Mucosa of rectum (tissue), 2 donors: ENCODE results near the gene NAGS.
"Not testable (repeated sequence)": the region's sequence is repeated elsewhere in the genome, so short reads cannot be mapped to it uniquely, and the experiment has no call there.

ENCODE experiments used
- H3K27ac ChIP-seq, 2 donors: one replicate each; pipeline ENCODE4 v1.7.0; 2013; ENCODE audit warnings: inconsistent platforms in 2 of 2, low read depth in 2 of 2, low read length in 2 of 2
- H3K27me3 ChIP-seq, 2 donors: one replicate each; pipeline ENCODE4 v1.7.0; 2013; ENCODE audit warnings: low read length in 2 of 2; ENCODE audit not compliant: control insufficient read depth in 2 of 2, insufficient read depth in 2 of 2
- H3K36me3 ChIP-seq, 2 donors: one replicate each; pipeline ENCODE4 v1.7.0; 2013; ENCODE audit warnings: low read length in 2 of 2; ENCODE audit not compliant: control insufficient read depth in 2 of 2, insufficient read depth in 2 of 2
- H3K4me1 ChIP-seq, 2 donors: one replicate each; pipeline ENCODE4 v1.7.0; 2013; ENCODE audit warnings: low read length in 2 of 2, mild to moderate bottlenecking in 1 of 2; ENCODE audit not compliant: control insufficient read depth in 2 of 2, insufficient read depth in 2 of 2
- H3K4me3 ChIP-seq, 2 donors: one replicate each; pipeline ENCODE4 v1.7.0; 2013; ENCODE audit warnings: low read length in 2 of 2
- H3K9ac ChIP-seq, 2 donors: one replicate each; pipeline ENCODE4 v1.7.0; 2013; ENCODE audit warnings: low read length in 2 of 2, low read depth in 1 of 2, mild to moderate bottlenecking in 1 of 2
- H3K9me3 ChIP-seq, 2 donors: one replicate each; pipeline ENCODE4 v1.7.0; 2013; ENCODE audit warnings: low read length in 2 of 2; ENCODE audit not compliant: control insufficient read depth in 2 of 2
- donor health status: healthy.
- donor health status: Normal muscosa, but diverticular disease.

Gene NAGS

DNA sequence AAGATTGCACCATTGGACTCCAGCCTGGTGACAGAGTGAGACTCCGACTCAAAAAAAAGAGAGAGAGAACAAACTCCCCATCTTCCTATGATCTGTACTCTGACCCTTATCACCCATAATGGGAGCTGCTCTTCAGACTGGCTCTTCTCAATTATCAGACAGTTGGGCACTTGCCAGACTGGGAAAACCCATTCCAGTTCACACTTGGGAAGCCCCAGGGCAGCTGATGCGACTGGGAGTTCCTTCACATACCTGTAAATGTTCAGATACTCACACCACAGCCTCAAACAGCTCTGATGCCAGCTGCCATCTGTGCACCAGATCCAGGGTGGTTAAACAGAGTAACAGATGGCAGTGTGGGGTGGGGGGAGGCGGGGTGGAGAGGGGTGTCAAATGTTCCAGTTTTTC, 34.2 kb downstream of the NAGS start:
- Histone ChIP-seq H3K36me3 (peaks cover 33 to 35% of the 10 kb centered on the region in 2 donors), H3K27ac (no peak overlapping the region), H3K4me1 (no peaks in the 10 kb centered on the region), H3K4me3 (no peak overlapping the region), H3K27me3 (no peaks in the 10 kb centered on the region), H3K9me3 (no peaks in the 10 kb centered on the region), H3K9ac (no peak overlapping the region)

DNA sequence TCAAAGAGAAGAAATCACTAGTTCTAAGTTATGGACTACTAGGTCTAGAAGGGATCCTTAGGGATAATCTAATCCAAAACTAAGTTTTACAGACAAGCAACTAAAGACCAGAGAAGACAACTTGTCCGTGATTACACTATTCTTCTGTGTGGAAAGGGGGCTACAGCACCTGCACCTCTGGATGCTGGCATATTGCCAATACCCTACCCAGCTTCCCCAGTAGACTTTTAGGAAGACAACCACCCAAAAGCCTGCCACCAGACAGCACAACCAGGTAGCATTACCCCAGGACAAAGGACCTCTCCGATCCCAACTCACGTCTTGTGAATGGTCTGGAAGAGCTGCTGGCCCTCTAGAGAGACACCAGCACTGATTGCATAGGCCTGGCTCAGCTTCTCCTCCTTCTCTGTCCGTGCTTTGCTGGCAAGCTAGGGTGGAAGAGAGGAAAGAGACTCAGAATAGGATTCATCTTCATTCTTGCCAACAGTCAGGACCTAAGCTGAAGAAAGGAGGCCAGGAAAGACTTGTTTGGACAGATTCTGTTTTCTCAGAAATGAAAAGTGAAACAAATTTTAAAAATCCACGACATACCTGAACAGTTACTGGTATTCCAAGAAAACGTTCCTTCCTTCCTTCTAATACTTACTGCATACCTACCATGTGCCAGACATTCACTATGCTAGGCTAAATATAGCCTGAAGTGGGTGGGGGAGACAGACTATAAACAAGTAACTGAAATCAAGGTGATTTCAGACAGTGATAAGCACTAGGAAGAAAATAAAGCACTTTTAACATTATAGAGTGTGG, 35.6 kb downstream of the NAGS start:
- no peak overlapping the region for H3K27ac ChIP-seq
- no peaks in the 10 kb centered on the region for H3K27me3 ChIP-seq
- H3K36me3 ChIP-seq = peaks cover 25 to 28% of the 10 kb centered on the region in 2 donors
- H3K9me3 ChIP-seq = no peaks in the 10 kb centered on the region
- no peak overlapping the region for H3K9ac ChIP-seq
- no peaks in the 10 kb centered on the region for H3K4me1 ChIP-seq
- no peak overlapping the region for H3K4me3 ChIP-seq

DNA sequence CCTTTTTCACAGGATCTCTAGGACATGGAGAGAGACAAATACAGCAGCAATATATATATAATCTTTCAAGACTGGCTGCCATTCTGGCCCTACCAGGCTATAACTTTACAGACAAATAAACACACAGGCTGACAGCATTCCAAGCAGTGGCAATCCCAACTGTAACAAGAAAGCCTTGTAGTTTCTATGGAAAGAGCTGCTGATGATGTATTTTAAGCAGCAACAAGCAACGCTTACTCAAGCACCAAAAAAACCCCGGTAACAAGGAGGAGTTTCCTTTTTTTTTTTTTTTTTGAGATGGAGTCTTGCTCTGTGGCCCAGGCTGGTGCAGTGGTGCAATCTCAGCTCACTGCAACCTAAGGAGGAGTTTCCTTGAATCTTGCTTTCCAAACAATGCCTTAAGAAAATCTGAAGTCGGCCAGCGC, 38.9 kb downstream of the NAGS start:
- Histone ChIP-seq H3K36me3 (peaks cover 10 to 15% of the 10 kb centered on the region in 2 donors), H3K27ac (no peak overlapping the region), H3K9ac (no peak overlapping the region), H3K27me3 (no peaks in the 10 kb centered on the region), H3K9me3 (no peaks in the 10 kb centered on the region), H3K4me1 (no peaks in the 10 kb centered on the region), H3K4me3 (no peak overlapping the region)

DNA sequence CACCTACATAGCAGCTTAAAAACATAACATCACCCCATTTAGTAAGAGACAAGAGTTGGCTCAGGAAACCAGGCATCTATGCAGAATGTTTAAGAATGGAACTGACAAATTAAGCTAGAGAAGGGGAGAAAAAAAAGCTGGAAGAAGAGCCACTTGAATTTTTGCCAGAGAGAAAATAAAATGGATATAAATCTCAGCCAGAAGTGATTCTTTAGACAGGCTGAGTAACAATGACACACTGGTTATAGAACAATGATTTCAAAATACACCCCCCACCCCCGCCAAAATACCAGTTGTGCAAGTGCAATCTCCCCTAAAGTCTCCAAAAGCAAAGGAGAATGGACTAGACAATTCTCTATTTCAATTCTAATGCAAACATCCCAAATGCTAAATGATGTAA, 39.6 kb downstream of the NAGS start:
- H3K4me1 ChIP-seq = no peaks in the 10 kb centered on the region
- H3K27me3 ChIP-seq = no peaks in the 10 kb centered on the region
- H3K9ac ChIP-seq = no peak overlapping the region
- no peaks in the 10 kb centered on the region for H3K9me3 ChIP-seq
- H3K27ac ChIP-seq = no peak overlapping the region
- no peak overlapping the region for H3K4me3 ChIP-seq
- peaks cover 7 to 14% of the 10 kb centered on the region in 2 donors for H3K36me3 ChIP-seq

DNA sequence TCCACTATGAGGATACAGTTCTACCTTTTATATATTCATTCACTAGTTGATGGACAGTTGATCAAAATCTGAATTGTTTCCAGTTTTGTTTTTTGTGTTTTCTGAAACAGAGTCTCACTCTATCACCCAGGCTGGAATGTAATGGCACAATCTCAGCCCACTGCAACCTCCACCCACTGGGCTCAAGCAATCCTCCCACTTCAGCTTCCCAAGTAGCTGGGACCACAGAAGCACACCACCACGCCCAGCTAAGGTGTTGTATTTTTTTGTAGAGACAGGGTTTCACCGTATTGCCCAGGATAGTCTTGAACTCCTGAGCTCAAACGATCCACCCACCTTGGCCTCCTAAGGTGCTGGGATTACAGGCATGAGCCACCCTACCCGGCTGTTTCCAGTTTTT, 41.1 kb downstream of the NAGS start:
- H3K36me3 ChIP-seq = peaks cover 8 to 20% of the 10 kb centered on the region in 2 donors
- no peak overlapping the region for H3K9ac ChIP-seq
- H3K4me3 ChIP-seq = no peak overlapping the region
- no peaks in the 10 kb centered on the region for H3K9me3 ChIP-seq
- no peaks in the 10 kb centered on the region for H3K27me3 ChIP-seq
- no peaks in the 10 kb centered on the region for H3K4me1 ChIP-seq
- H3K27ac ChIP-seq = no peak overlapping the region

DNA sequence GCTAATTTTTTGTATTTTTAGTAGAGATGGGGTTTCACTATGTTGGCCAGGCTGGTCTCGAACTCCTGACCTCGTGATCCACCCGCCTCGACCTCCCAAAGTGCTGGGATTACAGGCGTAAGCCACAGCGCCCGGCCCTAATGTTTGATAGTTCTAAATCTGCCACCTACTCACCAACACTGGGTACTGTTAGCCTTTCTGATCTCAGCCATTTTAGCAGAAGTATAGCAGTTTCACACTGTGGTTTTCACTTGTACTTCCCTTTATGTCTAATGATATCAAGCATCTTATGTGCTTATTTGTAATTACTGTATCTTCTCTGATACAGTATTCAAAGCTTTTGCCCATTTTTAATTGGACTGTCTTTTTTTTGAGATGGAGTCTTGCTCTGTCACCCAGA, 42.5 kb downstream of the NAGS start:
- H3K9ac ChIP-seq = not testable (repeated sequence)
- H3K36me3 ChIP-seq = peaks cover 8 to 30% of the 10 kb centered on the region in 2 donors

DNA sequence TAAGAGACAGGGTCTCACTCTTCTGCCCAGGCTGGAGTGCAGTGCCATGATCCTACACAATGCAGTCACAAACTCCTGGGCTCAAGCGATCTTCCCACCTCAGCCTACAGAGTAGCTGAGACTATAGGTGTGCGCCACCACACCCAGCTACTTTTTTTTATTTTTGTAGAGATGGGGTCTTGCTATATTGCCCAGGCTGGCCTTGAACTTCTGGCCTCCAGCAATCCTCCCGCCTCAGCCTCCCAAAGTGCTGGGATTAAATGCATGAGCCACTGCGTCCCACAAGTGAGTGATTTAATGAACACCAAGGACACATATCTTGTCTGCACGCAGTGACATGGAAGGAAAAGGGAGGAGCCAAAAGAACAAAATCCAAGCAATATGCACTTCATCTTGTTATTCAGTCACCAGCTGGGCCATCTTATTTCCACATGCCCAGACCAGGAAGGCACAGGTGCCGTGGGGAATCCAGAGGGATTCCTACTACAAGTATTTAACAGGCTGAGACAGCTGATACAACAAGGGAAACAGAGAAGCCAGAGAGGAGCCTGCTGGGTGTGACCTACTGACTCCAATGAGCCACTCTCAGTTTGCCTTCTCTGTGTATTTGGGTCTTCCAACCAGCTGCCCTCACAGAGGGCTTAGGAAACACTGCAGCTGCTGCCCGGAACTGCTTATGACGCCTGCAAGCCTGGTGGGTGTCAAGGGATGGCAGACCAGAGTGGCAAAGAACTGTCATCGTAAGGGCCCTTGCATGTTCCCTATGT, 45.1 kb downstream of the NAGS start:
- Histone ChIP-seq H3K4me1 (peaks cover 0 to 5% of the 10 kb centered on the region in 2 donors), H3K27ac (no peak overlapping the region), H3K27me3 (no peaks in the 10 kb centered on the region), H3K9ac (no peak overlapping the region), H3K36me3 (peaks cover 23 to 42% of the 10 kb centered on the region in 2 donors), H3K4me3 (no peak overlapping the region), H3K9me3 (no peaks in the 10 kb centered on the region)

More for the DNA sequence above, 42.5 kb downstream of the NAGS start:
- not testable (repeated sequence) for H3K9me3 ChIP-seq, H3K27me3 ChIP-seq, H3K4me3 ChIP-seq, H3K4me1 ChIP-seq, H3K27ac ChIP-seq

DNA sequence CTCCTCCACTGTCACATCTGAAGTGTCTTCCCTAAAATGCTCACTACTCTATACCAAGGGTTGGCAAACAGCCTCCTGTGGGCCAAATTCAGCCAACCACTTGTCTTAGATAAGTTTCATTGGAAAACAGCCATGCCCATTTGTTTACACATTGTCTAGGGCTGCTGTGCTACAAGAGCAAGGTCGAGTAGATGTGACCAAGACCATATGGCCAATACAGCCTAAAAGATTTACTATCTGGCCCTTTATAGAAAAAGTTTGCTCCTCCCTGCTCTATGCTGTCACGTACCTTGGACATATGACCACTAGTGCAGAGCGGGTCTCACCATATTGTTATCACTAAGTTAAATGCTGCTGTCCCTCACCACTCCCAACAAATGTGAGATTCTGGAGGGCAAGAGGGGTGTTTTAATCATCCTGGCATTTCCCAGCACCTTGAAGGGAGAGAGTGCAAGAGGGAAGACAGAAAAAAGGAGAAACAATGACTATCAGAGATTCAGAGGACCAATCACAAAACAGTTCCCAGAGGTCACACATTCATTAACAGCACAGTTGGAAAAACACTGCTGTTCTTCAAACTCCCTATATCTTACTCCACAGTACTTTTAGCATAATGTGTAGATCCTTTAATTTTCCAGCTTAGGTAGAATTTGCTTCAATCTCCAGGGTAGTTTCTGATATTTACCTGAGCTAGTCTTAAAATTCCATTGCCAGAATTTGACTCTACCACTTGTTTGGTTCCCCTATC, 48.9 kb downstream of the NAGS start:
- Histone ChIP-seq H3K4me1 (peaks cover 0 to 5% of the 10 kb centered on the region in 2 donors), H3K9ac (no peak overlapping the region), H3K9me3 (no peaks in the 10 kb centered on the region), H3K36me3 (peaks cover 23 to 43% of the 10 kb centered on the region in 2 donors), H3K4me3 (no peak overlapping the region), H3K27me3 (no peaks in the 10 kb centered on the region), H3K27ac (no peak overlapping the region)
